Stimulated activated CD8-positive, alpha-beta memory T cell treated with anti-CD3 and anti-CD28 coated beads, Interleukin-7, amount 100 ng/mL, for 4 hours (primary cell): ENCODE data around the gene ANK3.

ENCODE experiments used
- DNase-seq, 2 donors: peaks; one replicate each; pipeline ENCODE4 v3.0.0-alpha.2; 2020; ENCODE audit warnings: low read depth in 2 of 2

The ANK3 gene

DNA sequence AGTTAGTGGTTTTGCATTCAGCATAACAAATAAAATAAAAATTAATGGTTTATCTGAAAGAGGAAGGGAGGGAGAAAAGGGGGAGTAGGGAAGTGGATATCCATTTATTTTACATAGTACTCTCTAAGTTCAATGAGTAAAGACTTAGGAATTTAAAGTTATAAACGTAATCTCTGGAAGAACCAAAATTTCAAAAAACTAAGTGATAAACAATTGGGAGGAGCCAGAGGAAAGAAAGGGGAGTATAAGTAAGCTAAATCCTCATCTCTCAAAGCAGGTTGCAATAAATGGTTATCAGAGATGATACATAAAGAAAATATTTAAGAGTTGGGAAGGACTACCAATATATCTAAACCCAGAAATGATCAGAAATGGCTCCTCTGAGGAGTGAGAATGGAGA is 46.4 kb downstream of the ANK3 start:
- DNase-seq, result no peak

DNA sequence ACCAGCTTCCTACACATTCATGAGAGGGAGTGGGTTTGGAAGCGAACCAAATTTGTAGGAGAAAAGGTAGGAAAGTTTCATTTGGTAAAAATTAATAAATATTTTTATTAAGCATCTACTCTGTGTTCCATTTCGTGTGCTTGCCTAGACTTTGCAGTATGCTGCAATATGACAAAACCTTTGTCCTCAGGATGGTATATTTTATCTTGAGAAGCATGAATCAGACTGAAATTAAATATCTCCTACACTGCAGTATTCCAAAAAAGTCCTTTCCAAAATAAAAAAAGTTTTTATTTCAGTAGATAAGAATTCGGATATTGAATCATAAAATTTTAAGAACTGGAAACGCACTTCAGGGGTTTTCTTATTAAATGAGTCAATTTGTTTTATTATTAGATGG is 47.7 kb downstream of the ANK3 start:
- DNase-seq, result no peak

GRCh38 chr10:60340973-60341372 is 48.7 kb downstream of the ANK3 start:
- DNase-seq, result no peak

DNA sequence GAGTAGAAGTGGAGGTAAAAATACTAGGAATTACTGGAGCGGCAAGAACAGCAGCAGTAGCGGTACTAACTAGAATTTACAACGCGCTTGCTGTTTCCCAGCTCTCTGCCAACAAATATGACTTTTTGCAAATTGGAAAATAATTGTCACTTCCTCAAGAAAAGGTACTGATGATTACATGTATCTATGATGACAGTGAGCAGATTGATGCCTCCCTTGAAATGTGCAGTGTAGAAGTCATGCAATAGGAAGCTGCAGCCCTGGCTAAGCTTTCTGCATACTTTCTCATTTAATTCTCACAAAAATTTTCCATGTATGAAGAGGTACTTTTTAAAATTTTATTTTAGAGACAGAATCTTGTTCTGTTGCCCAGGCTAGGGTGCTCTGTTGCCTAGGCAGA is 49.9 kb downstream of the ANK3 start:
- no peak for DNase-seq

DNA sequence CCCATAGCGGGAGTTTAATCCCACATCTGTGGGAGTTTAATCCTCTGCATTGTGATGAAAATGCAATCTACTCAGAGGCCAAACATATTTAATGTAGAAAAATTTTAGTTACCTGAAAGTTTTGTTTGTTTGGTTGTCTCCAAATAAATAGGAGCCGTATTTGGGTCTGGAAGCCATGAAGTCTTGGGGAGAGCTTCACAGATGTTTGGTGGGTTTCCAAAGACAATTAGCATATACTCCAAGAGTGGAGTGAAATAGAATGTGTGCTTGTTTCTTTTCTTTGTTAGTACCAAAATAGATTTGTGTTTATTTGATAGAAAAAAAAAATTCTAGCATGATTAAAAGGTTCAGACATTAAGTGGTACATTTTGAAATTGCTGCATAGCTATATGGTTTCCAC is 50.9 kb downstream of the ANK3 start:
- DNase-seq, result no peak

- no peak for DNase-seq
Measured at GRCh38 chr10:60338002-60338564, 51.6 kb downstream of the ANK3 start.

DNA sequence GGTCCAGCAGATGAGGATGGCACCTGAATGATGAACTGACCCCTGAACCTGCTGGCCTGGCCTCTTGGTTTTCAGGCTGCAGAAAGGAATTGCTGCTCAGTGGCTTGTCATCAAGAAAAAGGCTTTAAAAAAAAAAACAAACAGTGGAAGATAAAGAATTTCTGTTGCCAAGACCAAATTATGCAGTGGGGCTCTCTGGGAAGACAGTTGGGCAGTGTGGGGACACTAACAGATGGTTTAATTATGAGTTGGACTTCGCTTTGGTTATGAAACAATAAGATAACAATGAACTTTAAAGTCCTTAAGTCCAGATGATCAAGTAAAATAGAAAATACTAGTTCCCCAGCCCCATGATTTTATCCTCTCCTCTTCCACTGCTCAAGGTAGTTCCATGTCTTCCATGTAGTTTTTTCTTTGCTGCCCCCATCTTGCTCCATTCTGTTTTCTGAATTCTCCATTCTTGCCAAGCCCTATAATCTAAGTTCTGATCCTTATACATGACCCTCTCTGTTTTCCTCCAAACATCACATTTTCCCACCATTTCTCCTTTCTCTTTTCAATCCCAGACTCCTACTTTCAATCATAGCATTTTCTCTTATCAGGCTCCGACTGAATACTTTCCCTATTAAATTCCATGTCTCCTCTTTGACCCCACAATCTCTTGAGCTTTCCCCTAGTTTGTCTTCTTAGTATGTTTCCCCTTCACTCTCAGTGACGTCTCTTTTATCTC is 52.6 kb downstream of the ANK3 start:
- DNase-seq, result no peak

GRCh38 chr10:60335708-60336107 is 54.0 kb downstream of the ANK3 start:
- DNase-seq, result no peak

DNA sequence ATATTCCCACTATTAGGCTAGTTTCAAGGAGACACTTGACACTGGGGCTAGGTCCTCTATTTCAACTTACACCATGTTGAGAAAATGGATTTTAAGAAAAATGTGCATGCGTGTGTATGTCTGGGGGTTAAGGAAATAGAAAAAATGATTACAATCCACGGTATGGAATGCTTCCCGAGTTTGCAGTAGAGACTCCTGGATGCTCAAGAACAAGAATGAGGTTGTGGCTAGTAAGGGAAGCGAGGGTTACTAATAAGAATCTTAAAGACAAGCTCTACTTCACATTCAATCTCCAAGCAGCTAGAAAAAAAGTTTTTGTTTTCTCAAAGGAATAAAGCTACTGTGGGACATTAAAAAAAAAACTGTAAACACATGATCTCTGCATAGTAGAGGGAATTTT is 54.7 kb downstream of the ANK3 start:
- no peak for DNase-seq

- DNase-seq, result no peak
Measured at GRCh38 chr10:60332371-60332770, 57.3 kb downstream of the ANK3 start.

DNA sequence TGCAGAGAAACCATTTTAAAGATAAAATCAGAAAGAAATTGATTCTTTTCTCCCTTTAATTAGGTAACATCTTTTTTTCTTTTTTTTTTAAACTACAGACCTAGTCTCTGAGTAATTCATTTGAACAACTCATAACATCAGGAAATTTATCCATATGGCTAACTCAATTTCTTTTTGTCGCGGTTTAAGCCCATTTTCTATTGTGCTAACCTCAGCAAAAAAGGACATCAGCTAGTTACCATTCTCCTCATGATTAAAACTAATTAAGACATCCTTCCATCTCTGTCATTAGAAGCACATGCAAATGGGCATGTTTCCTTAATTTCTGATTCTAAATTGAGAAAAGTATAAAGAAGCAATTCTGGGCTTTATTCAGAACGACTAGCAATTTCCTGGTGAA is 57.8 kb downstream of the ANK3 start:
- DNase-seq, result no peak

GRCh38 chr10:60323162-60323561 is 66.5 kb downstream of the ANK3 start:
- DNase-seq, result no peak

- no peak for DNase-seq
Measured at GRCh38 chr10:60320666-60321065, 69.0 kb downstream of the ANK3 start.

DNA sequence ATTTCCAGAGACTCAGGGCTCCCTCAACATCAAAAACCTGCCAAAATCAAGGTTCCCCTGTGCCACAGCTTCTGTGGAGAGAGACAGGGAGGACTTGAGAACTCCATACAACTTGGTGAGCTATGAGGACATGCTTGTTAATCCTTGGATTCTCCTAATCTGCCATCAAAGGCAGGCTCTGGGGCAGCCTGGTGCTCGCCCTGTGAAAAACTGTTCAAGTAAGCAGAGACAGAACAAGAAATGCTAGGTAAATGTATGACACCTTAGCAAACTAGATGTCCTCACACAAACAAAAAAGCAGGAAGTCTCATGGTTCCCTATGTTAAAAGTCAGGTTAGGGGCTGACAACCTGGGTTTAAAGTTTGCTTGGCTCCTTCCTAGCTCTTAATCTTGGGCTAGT is 73.6 kb downstream of the ANK3 start:
- no peak for DNase-seq

DNA sequence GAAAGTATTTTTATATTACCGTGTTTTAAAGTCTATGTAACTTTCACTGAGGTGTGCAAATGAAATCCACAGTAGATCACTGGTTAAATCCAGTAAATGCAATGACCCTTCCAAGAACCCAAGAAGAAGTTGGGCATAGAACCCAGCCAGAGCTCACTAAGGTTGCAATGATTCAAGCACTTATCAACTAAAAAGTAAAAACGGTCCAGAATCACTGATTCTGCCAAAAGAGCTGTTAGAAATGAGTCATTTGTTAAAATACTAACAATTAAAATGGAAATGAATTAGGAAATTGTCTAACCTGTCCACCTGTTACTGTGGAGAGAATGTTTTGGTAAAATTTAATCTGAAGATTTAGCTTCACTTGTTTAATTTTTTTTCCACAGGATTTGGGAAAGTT is 74.4 kb downstream of the ANK3 start:
- no peak for DNase-seq

GRCh38 chr10:60314069-60314940 is 75.4 kb downstream of the ANK3 start:
- no peak for DNase-seq

DNA sequence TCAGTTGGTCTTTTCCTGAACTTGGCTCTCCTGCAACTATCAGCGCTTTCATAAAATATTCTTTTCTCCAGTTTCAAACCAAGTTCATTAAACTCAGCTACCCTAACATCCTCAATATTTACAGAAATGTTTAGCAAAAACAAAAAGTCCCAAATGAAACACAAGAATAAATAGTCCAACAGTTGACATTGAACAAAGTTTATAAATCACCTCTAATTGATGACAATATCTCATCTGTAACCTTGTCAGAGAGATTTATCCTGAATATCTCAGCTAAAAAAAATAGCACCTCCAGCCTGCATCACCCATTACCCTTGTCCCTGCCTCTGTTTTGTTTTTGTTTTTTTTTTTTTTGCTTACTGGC is 76.1 kb downstream of the ANK3 start:
- no peak for DNase-seq

DNA sequence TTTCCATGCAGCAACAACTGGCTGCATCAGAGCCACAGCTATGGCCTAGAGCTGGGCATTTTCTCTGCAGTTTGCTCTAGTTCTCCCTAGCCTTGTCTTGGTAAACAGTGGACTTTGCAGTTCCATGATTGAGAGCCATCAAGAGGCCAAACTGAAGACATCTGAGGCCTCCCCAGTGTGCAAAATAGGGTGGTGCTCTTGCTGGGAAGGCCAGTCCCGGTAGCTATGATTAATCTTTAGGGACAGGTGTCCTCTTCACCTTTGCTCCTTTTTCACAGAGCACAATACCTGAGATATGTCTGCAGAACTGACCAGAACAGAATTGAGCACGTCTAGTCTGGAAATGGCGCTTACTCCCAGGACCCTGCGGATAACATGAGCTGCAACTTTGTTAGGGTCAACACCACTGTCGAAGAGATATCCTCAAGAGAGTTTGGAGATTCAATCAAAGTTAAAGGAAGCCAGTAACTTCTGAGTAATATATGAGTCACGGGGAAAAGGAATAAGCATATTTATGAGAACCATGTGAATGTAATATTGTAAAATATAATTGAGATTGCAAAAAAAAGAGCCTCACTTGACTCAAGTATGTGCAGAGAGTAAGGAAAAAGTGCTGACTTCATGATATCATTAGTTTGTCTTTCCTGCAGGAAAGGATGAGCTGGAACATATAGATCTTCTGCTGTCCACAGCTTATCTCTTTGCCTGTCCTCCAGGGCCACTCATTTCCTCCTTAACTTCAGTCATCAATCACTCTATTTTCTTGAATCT is 76.7 kb downstream of the ANK3 start:
- no peak for DNase-seq

GRCh38 chr10:60311821-60312220 is 77.9 kb downstream of the ANK3 start:
- no peak for DNase-seq

DNA sequence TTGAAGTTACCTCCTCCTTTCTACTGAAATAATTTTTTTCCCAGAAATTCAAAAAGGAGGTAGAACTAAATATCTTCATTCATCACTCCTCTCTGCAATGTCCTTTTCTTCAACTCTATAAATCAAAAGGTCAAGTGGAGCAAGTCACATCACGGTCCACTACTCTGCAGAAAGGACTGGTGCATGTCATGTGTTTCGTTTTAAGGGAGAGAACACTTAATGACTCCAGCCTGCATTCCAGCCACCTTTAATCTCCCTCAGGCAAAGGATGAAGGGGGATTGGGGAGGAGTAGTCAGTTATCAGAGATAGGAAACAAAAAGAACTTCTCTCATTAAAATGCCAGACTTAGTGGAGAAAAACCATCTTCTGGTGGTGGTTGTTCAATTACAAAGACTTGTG is 78.9 kb downstream of the ANK3 start:
- no peak for DNase-seq

DNA sequence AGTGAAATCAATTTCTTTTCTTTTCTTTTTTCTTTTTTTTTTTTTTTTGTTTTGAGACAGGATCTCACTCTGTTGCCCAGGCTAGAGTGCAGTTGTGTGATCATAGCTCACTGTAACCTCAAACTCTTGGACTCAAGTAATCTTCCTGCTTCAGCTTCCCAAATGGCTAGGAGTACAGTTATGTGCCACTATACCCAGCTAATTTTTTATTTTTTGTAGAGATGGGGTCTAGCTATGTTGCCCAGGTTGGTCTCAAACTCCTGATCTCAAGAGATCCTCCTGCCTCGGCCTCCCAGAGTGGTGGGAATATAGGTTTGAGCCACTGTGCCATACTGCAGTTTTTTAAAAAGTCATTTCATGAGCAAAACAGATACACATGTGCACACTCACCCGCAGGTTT is 79.8 kb downstream of the ANK3 start:
- no peak for DNase-seq

- DNase-seq, result no peak
Measured at GRCh38 chr10:60309371-60309770, 80.3 kb downstream of the ANK3 start.
